ENCODE measurements around the gene PANK4. TPM values are rescaled to one million over a fixed set of nuclear protein-coding genes. Genes with fewer than 3 reads are reported as not detected.

The PANK4 gene
- total and polyA plus RNA-seq, 9 of the 15 experiments (the other 6 are each of a cell fraction or from before 2014, with no cell fraction given) = 0.93 to 55.6 (median 31.5) TPM

DNA sequence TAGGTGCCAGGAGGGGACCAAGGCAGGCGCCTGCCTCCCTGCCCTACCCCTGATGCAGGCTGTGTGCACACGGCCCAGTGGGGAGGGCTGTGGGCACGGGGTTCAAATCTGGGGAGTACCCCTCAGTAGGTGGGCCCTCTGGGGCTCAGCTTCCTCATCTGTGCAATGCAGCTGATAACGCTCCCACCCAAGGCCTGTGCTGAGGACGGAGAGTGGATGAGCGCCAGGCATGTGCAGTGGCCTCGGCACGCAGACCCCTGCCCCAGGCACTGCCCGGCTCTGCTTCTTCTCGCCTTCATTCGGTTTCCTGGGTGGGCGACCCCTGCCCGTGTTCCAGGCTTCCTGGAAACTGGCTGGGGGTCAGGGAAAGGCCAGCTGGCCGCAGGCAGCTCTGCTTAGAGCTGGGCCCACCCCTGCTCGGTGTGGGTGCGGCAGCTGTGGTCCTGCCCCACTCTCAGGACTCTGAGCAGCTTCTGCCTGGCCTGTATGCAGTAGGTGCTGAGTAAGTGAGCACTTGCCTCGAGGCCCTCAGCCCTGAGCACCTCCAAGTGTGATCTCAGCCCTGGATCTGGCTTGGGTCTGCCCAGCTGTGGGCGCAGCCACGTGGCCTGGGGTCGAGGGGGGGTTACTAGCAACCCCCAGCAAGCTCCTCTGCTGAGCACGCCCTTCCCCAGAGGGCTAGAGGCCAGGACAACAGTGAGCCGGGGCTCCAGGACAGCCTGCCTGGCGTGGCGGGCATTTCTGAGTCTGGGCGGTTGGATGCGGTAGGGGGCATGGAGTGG lies 17.9 kb upstream of the PANK4 start (continued):
- TF ChIP-seq RREB1 (CRISPR knock-in tag; IDR thresholded peaks at IDR 0.05) (no peak), MIER1 (IDR thresholded peaks at IDR 0.05; ENCODE audit: low read depth) (no peak), TAF7 (tag; IDR thresholded peaks at IDR 0.05) (no peak), BRD9 (IDR thresholded peaks at IDR 0.05; ENCODE audit: low read depth, partially characterized antibody) (no peak), RFX7 (CRISPR knock-in tag; IDR thresholded peaks at IDR 0.05) (no peak), KDM4B (IDR thresholded peaks at IDR 0.05; ENCODE audit: borderline replicate concordance in 2 of 2, low read depth in 1 of 2) (no peak; a peak in 1 of 4 replicates), ZNF134 (CRISPR knock-in tag; conservative IDR thresholded peaks at IDR 0.05) (no peak), CBFA2T2 (conservative IDR thresholded peaks at IDR 0.05) (no peak; the same call in 1 of the 2 replicates), MYNN (IDR thresholded peaks at IDR 0.05) (peak; percentile 35; the same call in 1 of the 2 replicates), MYNN (CRISPR knock-in tag; IDR thresholded peaks at IDR 0.05) (no peak), HNRNPK (IDR thresholded peaks at IDR 0.05; ENCODE audit: low read depth, low read length, poor library complexity, severe bottlenecking) (no peak), ZC3H8 (IDR thresholded peaks at IDR 0.05) (no peak), MBD2 (IDR thresholded peaks at IDR 0.05; ENCODE audit: borderline replicate concordance, low read depth) (peak; percentile 36; the same call in 1 of the 2 replicates), ARHGAP35 (IDR thresholded peaks at IDR 0.05; ENCODE audit: partially characterized antibody) (no peak), STAT5B (CRISPR knock-in tag; IDR thresholded peaks at IDR 0.05) (no peak), ZKSCAN1 (IDR thresholded peaks at IDR 0.05; ENCODE audit: low read depth, low read length) (no peak), GABPA (tag; conservative IDR thresholded peaks at IDR 0.05; ENCODE audit: low read depth) (no peak), MCM5 (IDR thresholded peaks at IDR 0.05; ENCODE audit: low read depth) (no peak), ARID1B (IDR thresholded peaks at IDR 0.05) (peak; percentile 60), TEAD1 (CRISPR knock-in tag; IDR thresholded peaks at IDR 0.05) (no peak)
- TF ChIP-seq, protein P1, sequence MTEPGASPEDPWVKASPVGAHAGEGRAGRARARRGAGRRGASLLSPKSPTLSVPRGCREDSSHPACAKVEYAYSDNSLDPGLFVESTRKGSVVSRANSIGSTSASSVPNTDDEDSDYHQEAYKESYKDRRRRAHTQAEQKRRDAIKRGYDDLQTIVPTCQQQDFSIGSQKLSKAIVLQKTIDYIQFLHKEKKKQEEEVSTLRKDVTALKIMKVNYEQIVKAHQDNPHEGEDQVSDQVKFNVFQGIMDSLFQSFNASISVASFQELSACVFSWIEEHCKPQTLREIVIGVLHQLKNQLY (CRISPR knock-in tag; conservative IDR thresholded peaks at IDR 0.05) = no peak
- TF ChIP-seq, protein P2, sequence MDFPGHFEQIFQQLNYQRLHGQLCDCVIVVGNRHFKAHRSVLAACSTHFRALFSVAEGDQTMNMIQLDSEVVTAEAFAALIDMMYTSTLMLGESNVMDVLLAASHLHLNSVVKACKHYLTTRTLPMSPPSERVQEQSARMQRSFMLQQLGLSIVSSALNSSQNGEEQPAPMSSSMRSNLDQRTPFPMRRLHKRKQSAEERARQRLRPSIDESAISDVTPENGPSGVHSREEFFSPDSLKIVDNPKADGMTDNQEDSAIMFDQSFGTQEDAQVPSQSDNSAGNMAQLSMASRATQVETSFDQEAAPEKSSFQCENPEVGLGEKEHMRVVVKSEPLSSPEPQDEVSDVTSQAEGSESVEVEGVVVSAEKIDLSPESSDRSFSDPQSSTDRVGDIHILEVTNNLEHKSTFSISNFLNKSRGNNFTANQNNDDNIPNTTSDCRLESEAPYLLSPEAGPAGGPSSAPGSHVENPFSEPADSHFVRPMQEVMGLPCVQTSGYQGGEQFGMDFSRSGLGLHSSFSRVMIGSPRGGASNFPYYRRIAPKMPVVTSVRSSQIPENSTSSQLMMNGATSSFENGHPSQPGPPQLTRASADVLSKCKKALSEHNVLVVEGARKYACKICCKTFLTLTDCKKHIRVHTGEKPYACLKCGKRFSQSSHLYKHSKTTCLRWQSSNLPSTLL (IDR thresholded peaks at IDR 0.05) = no peak
